Kidney (tissue), 14 donors: ENCODE measurements around the gene METRNL. TPM values are rescaled to one million over a fixed set of nuclear protein-coding genes. Genes with fewer than 3 reads are reported as not detected.

Experiments used
- DNase-seq, 5 donors: peaks; one replicate each; pipeline ENCODE4 v3.0.0-alpha.2; 2013 to 2020
- FAIRE-seq: peaks from 2 replicates; lab custom pipeline; 2012; peaks lifted over from hg19 to GRCh38; lab: Jason Lieb, UNC
- H3K27ac ChIP-seq, 2 donors: one replicate each; pipeline ENCODE4 v1.7.0; 2013; ENCODE audit warnings: low read depth in 2 of 2, low read length in 2 of 2, inconsistent platforms in 1 of 2
- H3K27me3 ChIP-seq: one replicate; pipeline ENCODE4 v1.7.1; 2013; ENCODE audit warnings: low read length, inconsistent platforms; ENCODE audit not compliant: control insufficient read depth, insufficient read depth
- H3K36me3 ChIP-seq, 3 donors: one replicate each; pipeline versions ENCODE4 v1.7.0 to v1.7.1; 2013; ENCODE audit warnings: low read length in 3 of 3, control low read depth in 1 of 3, inconsistent platforms in 1 of 3; ENCODE audit not compliant: insufficient read depth in 3 of 3, control insufficient read depth in 2 of 3
- H3K4me1 ChIP-seq, 3 donors: one replicate each; pipeline versions ENCODE4 v1.7.0 to v1.7.1; 2013; ENCODE audit warnings: low read length in 3 of 3, inconsistent platforms in 1 of 3, low read depth in 1 of 3; ENCODE audit not compliant: control insufficient read depth in 2 of 3, insufficient read depth in 2 of 3
- H3K4me3 ChIP-seq, 3 donors: one replicate each; pipeline versions ENCODE4 v1.7.0 to v1.8.1; 2013; ENCODE audit warnings: low read length in 3 of 3, control low read depth in 1 of 3, inconsistent platforms in 1 of 3
- H3K9ac ChIP-seq, 3 donors: one replicate each; pipeline versions ENCODE4 v1.7.0 to v1.7.1; 2013; ENCODE audit warnings: low read length in 3 of 3, control low read depth in 1 of 3, inconsistent platforms in 1 of 3
- H3K9me3 ChIP-seq, 3 donors: one replicate each; pipeline versions ENCODE4 v1.7.0 to v1.7.1; 2013; ENCODE audit warnings: low read length in 3 of 3, control low read depth in 1 of 3, inconsistent platforms in 1 of 3; ENCODE audit not compliant: control insufficient read depth in 2 of 3, insufficient read depth in 1 of 3
- CTCF ChIP-seq: IDR thresholded peaks from 3 replicates; pipeline ENCODE4 v1.5.1; 2012; ENCODE audit warnings: mild to moderate bottlenecking, moderate library complexity, borderline replicate concordance; ENCODE audit not compliant: insufficient read depth; ENCODE audit errors: extremely low read depth
- intact Hi-C: fragments of 100-400 bp; cut with DNase I; formaldehyde crosslinking; loops from one replicate; pipeline ENCODE4 v1.11.1; 2022
- polyA plus RNA-seq: library from polyadenylated mRNA; stranded (reverse); fragments of 350-450 nt; fragmentation: Illumina TruSeq; extraction: RNeasy Lipid Tissue Mini Kit (QIAGEN cat#74804); gene quantifications from one replicate; pipeline ENCODE4 v1.2.3, GENCODE V29; 2014; ENCODE audit warnings: low read depth, low replicate concordance; ENCODE audit not compliant: insufficient read depth
- total RNA-seq: library from RNA; stranded (reverse); fragmentation: NEBNext Ultra II Directional; extraction: Animal tissue kit (Norgen Biotek cat#: 25700); gene quantifications from one replicate; pipeline ENCODE4 v1.2.1, GENCODE V29; 2021
- donor health status: control.
- donor health status: control.
- donor health status: control.
- donor health status: control.
- donor health status: control.
- donor health status: DM: yes; HTN: yes; CAD: no.
- donor health status: Normal renal cell carcinoma (clear cell type).

The METRNL gene
- total and polyA plus RNA-seq, 2 donors from 2014 or later, result 61.5 to 107 TPM

GRCh38 chr17:83076938-83077337, 2.5 kb upstream of the METRNL start:
- Histone ChIP-seq H3K4me3 (no peak overlapping the region), H3K9me3 (no peaks in the 10 kb centered on the region), H3K4me1 (peaks cover 0 to 13% (median 3%) of the 10 kb centered on the region in 3 donors), H3K27me3 (no peaks in the 10 kb centered on the region), H3K27ac (no peak overlapping the region), H3K9ac (no peak overlapping the region), H3K36me3 (no peaks in the 10 kb centered on the region)
- no peak for DNase-seq
- FAIRE-seq, result no peak
- peak; percentile 3 for TF ChIP-seq CTCF
- intact Hi-C loops, result no loop called here

- Histone ChIP-seq H3K9ac (no peak overlapping the region), H3K4me1 (peaks cover 2 to 18% (median 3%) of the 10 kb centered on the region in 3 donors), H3K27me3 (no peaks in the 10 kb centered on the region), H3K4me3 (no peak overlapping the region), H3K36me3 (no peaks in the 10 kb centered on the region), H3K9me3 (no peaks in the 10 kb centered on the region), H3K27ac (no peak overlapping the region)
- FAIRE-seq, result no peak
- intact Hi-C loops, result no loop called here
- peak in 1 of 5 donors; percentile 80 for DNase-seq
- no peak for TF ChIP-seq CTCF
Measured at GRCh38 chr17:83077411-83077810, 2.0 kb upstream of the METRNL start.

- no peaks in the 10 kb centered on the region for H3K36me3 ChIP-seq
- intact Hi-C loops, result no loop called here
- DNase-seq, result no peak
- H3K9me3 ChIP-seq, result no peaks in the 10 kb centered on the region
- no peaks in the 10 kb centered on the region for H3K27me3 ChIP-seq
- H3K4me1 ChIP-seq, result peaks cover 3 to 20% (median 5%) of the 10 kb centered on the region in 3 donors
- peak overlapping the region in 1 of 3 donors; percentile 39 for H3K4me3 ChIP-seq
- TF ChIP-seq CTCF, result no peak
- H3K27ac ChIP-seq, result no peak overlapping the region
- FAIRE-seq, result no peak
- no peak overlapping the region for H3K9ac ChIP-seq
Measured at GRCh38 chr17:83077939-83078338, 1.5 kb upstream of the METRNL start.
